GM19397 (cell line): Measurements from ENCODE around the gene GRB10.
"Not testable (repeated sequence)": the region's sequence is repeated elsewhere in the genome, so short reads cannot be mapped to it uniquely, and the experiment has no call there.

ENCODE experiments used
- ATAC-seq: cut with Tn5 transposase; IDR thresholded peaks from one replicate; pipeline ENCODE4 v1.9.1; 2021; ENCODE audit warnings: mild to moderate bottlenecking, moderate library complexity; ENCODE audit not compliant: unreplicated experiment

The GRB10 gene

GRCh38 chr7:50591098-50591479 lies 191.6 kb downstream of the GRB10 start:
- no peak for ATAC-seq

GRCh38 chr7:50590535-50590934 lies 192.2 kb downstream of the GRB10 start:
- ATAC-seq = no peak

GRCh38 chr7:50589364-50589763 lies 193.3 kb downstream of the GRB10 start:
- ATAC-seq = no peak

GRCh38 chr7:50588937-50589336 lies 193.8 kb downstream of the GRB10 start:
- no peak for ATAC-seq

- ATAC-seq = no peak
These were observed 195.0 kb downstream of the GRB10 start for GRCh38 chr7:50587737-50588136.

- ATAC-seq = no peak
These were observed 197.8 kb downstream of the GRB10 start for GRCh38 chr7:50584793-50585408.

GRCh38 chr7:50584386-50584785 lies 198.3 kb downstream of the GRB10 start:
- ATAC-seq = no peak

GRCh38 chr7:50583295-50583694 lies 199.4 kb downstream of the GRB10 start:
- not testable (repeated sequence) for ATAC-seq

GRCh38 chr7:50582271-50582670 lies 200.4 kb downstream of the GRB10 start:
- ATAC-seq = not testable (repeated sequence)

GRCh38 chr7:50580666-50581065 lies 202.0 kb downstream of the GRB10 start:
- ATAC-seq = not testable (repeated sequence)

GRCh38 chr7:50580057-50580456 lies 202.6 kb downstream of the GRB10 start:
- no peak for ATAC-seq

GRCh38 chr7:50578105-50578504 lies 204.6 kb downstream of the GRB10 start:
- not testable (repeated sequence) for ATAC-seq

GRCh38 chr7:50577569-50577968 lies 205.1 kb downstream of the GRB10 start:
- ATAC-seq = no peak

GRCh38 chr7:50576388-50576787 lies 206.3 kb downstream of the GRB10 start:
- ATAC-seq = not testable (repeated sequence)

- no peak for ATAC-seq
These were observed 214.9 kb downstream of the GRB10 start for GRCh38 chr7:50567715-50568261.

- ATAC-seq = no peak
These were observed 216.7 kb downstream of the GRB10 start for GRCh38 chr7:50565977-50566376.

- ATAC-seq = no peak
These were observed 217.2 kb downstream of the GRB10 start for GRCh38 chr7:50565559-50565916.

- ATAC-seq = no peak
These were observed 217.8 kb downstream of the GRB10 start, which contains the start of gene DDC for GRCh38 chr7:50564640-50565558. Gene DDC (minus strand): TSS chr7:50565405. CDS start chr7:50544085, 21,320 bp downstream.

GRCh38 chr7:50564171-50564570 lies 218.5 kb downstream of the GRB10 start:
- ATAC-seq = no peak

GRCh38 chr7:50562136-50562535 lies 220.6 kb downstream of the GRB10 start:
- ATAC-seq = no peak

GRCh38 chr7:50560865-50561351 lies 221.8 kb downstream of the GRB10 start:
- ATAC-seq = no peak

GRCh38 chr7:50559881-50560280 lies 222.8 kb downstream of the GRB10 start:
- no peak for ATAC-seq
